ENCODE results near the gene ABCC8. TPM values are rescaled to one million over a fixed set of nuclear protein-coding genes. Genes with fewer than 3 reads are reported as not detected.

The ABCC8 gene
- not detected in 2 replicates for total RNA-seq

GRCh38 chr11:17476317-17477083, at the start of gene ABCC8:
TSS of gene ABCC8 (minus strand) at chr11:17476845. CDS start at chr11:17476776, 69 bp downstream.

DNA sequence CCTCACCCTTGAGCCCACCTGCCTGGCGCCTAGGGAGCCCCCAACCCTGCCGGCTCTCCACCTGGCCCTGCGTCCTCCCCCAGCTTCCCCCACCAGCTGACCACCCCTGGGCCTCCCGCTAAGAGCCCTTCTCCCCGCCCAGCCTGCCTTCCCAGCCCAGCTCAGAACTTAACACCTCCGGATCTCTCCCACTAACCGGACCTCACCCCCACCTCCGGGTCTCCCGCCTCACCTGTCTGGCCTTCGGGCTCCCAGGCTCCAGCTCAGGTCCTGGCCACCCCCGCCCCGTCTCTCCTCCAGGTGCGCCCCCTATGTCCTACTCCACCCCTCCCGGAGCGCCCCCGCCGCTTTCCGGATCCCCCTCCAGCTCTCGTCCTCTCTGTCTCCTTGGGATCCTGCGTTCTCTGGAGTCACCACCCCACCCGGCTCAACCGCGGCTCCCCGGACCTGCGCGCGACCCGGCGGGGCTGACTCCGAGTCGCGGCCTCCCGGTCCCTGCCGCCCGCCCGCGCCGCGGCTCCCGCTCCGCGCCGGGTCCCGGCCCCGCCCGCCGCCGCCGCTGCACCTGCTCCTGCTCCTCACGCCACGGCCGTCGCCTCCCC, 87.9 kb downstream of the ABCC8 start, which contains the start of gene KCNJ11:
KCNJ11 (minus strand) TSS at position 51 of the 602 bp plus-strand sequence. CDS start 568 bp downstream, outside the sequence.

GRCh38 chr11:17351510-17352176, 125.0 kb downstream of the ABCC8 start, which contains the start of gene NCR3LG1:
TSS of gene NCR3LG1 (plus strand) at chr11:17351800. CDS start at chr11:17351970, 170 bp downstream.

Other genes with a start within 250 kb of the ABCC8 start
- 29.6 and 41.7 TPM in 2 replicates for gene NUCB2, start 200.1 kb downstream of the ABCC8 start, total RNA-seq
- gene NCR3LG1, start 125.0 kb downstream of the ABCC8 start, total RNA-seq = 4.2 and 5.6 TPM in 2 replicates
- gene KCNJ11, start 88.2 kb downstream of the ABCC8 start, total RNA-seq = under 0.01 TPM in 2 replicates
- not detected in 2 replicates for gene USH1C, start 67.6 kb upstream of the ABCC8 start, total RNA-seq
- gene OTOG, start 70.4 kb upstream of the ABCC8 start, total RNA-seq = not detected in 2 replicates
- not detected in 2 replicates for gene MYOD1, start 242.7 kb upstream of the ABCC8 start, total RNA-seq

Measured in bronchus fibroblast of lung (primary cell).